UCSD-AML1 (cell line): ENCODE results near the gene GARIN5A.

ENCODE experiments used
- DNase-seq: peaks from one replicate; lab custom pipeline; 2025; ENCODE audit not compliant: unreplicated experiment; lab: John Stamatoyannopoulos, UW

GARIN5A gene

DNA sequence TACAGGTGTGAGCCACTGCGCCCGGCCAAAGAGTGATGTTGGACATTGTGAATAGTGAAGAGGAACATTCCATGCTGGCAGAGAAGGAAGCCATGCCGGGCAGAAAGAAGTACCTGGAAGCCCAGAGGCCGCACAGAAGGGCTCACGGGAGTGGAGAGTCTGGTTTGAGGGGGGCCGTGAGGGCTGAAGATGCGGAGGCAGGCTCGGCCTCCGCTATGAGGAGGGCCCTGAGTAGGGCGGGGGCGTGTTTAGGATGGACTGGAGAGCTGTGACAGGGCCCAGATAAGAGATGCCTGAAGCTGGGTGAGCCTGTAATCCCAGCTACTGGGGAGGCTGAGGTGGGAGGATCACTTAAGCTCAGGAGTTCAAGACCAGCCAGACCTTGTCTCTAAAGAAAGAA, 32.7 kb upstream of the GARIN5A start:
- no peak for DNase-seq

DNA sequence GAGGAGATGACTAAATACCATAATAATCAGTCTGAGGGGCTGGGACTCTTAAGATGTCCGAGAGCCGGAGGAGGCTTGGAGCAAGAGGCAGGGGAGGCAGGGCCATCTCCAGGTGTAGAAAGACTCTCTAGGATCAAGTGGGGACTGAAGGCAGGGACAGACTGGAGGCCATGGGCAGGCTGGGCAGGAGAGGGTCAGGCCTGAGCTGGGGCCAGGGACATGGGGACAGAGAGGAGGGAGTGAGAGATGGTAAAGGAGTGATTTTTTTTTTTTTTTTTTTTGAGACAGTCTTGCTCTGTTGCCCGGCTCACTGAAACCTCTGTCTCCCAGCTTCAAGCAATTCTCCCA, 32.2 kb upstream of the GARIN5A start:
- no peak for DNase-seq

DNA sequence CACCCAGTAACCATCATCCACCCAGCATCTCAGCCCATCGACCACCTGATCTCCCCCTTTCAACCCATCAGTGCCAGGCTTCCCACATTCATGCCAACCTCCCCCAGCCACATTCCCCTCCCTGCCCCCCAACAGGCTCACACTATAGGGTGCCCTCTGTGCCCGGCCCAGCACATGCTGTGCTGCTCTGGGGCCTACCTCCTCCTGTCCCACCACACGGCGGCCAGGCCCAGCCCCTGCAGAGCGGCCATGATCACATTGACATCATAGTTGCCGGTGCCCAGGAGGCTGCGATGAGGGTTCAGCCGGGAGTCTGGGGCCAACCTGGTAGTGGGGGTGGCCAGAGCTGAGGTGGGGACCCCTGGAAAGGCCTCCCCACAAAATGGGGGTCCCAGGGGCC, 30.7 kb upstream of the GARIN5A start:
- DNase-seq, result no peak

DNA sequence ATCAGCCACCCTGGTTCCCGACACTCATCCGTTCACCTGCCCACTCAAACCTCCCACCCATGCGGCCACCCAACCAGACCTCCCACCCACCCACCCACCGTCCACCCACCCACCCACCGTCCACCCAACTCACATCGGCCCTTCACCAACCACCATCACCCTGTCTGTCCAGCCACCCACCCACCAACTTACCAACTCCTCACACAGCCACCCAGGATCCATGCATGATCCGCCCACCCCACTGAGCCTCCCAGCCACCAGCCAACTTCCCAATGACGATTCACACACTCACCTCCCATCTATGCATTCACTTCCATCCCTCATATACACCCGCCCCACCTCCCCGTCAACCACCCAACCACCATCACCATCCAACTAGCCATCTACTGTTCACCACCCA, 30.1 kb upstream of the GARIN5A start:
- DNase-seq, result no peak

DNA sequence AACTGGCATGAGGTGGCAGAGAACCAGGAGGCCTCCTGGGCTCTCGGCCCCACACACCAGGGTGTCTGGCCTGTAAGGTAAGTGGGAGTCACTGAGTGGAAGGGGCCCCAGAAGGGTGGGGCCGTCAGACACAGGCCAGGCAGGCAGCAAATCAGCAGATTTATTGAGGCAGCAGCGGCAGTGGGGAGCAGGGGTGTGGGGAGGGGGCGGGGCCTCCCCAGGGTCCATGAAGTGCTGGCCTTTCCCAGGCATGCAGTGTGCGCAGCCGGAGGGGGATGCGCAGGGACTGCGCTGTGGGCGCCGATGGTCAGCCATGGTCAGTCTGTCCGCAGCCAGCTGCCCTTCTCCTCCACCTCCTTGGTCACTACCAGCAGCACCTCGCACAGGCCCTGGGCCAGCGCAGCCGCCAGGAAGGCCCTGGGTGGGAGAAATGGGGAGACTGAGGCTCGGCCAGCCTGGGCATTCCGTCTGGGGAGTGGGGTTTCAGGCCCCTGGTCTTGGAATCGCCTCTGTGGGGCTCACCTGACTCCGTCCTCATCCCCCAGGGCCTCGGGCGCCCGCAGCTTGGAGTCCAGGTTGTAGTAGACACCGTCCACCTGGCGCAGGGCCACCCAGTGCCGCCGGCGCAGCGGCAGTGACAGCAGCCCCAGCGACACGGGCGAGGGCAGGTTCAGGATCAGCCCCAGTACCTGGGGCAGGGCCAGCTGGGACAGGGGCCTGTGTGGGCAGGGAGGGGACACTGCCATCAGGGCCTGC, 29.4 kb upstream of the GARIN5A start:
- DNase-seq, result no peak

DNA sequence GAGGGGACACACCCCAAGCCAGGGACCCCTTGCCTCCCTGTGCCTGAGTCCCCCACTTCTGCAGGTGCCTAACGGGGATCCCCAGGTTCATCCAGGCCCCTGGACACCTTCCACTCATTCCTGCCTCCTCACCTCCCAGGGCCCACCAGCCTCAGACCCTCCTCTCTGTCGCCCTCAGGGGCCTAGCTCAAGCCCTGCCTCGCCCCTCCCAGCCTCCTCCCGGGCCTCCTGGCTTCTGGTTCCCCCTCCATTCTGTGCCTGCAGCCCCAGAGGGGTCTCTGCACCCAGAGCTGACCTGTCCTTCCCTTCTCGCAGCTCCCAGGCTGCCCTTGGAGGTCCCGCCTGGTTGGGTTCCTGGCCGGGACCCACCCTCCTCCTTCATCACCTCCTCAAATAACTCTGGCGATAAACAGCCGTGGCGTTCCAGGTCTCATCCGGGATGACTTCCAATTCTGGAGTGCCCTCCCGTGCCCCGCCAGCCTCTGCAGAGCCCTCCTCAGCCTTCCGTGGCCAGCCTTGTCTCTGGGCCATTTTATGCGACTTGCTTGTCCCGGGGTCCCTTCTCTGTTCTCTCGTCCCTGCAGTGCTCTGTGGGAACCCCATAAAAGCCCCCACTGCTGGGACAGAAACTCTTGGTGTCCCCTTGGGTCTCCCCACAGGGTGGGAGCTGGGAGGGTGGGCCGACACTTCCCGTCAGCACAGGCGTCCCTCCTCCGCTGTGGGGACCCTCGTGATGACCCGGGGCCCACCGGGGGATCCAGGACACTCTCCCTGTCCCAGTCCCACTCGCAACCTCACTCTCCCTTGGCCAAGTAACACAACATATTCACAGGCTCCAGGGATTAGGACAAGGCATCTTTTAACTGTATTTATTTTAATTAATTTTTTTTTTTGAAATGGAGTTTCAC, 25.2 kb upstream of the GARIN5A start:
- DNase-seq, result no peak

DNA sequence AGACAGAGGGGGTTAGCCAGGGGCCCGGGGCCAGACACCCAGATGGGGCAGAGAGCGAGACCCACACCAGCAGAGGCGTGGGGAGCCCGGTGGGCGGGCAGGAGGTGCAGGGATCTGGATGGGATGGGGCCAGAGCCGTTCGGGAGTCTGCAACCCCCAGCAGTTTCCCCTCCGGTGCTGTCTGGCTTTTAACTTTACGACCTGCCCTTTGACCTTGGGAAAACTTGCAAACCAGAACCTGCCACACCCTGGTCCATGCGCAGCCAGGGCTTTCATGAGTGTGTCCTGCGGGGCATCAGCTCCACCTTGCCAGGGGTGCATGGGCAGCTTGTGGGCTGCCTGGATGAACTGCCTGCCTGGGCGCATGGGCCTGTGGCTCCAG, 24.5 kb upstream of the GARIN5A start:
- DNase-seq, result no peak

DNA sequence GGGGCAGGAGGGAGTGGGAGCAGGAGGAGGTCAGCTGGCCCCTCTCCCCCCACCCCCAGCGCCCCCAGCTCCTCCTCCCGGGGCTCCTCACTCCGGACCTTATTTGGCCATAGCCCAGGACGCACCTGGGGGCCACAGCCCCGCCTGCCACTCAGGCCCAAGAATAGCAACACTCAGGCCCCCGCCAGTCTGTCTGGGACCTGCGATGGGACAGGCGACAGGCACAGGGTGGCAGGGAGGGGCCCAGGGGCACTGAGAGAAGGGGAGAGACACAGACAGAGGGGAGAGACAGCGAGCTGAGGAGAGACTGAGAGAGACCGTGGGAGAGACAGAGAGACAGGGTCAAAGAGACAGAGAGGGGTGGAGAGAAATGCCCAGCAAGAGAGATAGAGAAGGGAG, 24.1 kb upstream of the GARIN5A start:
- no peak for DNase-seq

DNA sequence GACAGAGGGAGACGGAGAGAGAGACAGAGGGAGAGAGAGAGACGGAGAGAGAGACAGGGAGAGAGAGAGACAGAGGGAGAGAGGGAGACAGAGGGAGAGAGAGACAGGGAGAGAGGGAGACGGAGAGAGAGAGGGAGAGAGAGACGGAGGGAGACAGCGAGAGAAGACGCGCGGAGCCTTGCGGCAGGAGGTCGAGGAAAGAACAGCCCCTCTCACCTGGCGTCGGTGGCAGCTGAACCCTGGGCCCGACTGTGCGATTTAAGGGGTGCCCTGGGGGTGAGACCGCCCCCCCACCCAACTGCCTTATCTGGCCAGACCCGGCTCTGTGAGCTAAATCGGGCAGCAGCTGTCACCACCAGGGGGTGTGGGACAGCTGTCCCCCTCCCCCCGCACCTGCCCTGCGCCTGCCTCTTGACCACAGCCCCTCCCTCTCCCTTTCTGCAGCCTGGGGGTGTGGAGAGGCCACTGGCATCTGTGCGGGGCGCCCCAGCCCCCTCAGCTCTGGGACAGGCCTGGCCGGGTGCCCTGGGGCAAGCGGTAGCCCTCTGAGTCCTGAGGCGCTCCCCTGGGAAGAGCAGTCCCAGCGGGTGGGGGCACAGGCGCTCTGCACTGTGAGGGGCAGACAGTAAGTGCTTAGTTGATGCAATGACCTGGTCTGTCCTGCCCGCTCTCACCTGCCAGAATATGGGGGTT, 23.6 kb upstream of the GARIN5A start:
- DNase-seq, result no peak

DNA sequence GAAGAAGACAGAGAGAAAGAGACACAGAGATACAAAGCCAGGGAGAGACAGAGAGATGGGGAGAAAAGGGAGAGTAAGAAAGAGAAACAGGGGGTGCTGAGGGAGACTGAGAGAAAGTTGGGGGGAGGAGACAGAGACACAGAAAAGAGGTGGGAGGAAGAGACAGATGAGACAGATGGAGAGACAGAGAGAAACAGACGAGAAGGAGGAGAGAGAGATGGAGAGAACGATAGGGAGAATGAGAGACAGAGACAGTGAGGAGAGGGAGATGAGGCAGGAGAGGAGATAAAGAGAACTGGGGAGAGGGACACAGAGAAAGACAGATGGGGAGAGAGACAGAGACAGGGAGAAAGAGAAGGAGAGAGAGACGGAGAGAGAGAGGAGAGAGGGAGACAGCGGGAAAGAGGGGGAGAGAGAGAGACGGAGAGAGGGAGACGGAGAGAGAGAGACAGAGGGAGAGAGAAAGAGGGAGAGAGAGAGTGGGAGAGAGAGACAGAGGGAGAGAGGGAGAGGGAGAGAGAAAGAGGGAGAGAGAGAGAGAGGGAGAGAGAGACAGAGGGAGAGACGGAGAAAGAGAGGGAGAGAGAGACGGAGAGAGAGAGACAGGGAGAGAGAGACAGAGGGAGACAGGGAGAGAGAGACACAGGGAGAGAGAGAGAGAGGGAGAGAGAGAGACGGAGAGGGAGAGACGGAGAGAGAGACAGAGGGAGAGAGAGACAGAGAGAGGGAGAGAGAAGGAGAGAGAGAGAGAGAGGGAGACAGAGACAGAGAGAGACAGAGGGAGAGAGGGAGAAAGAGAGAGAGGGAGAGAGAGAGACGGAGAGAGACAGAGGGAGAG, 21.8 kb upstream of the GARIN5A start:
- no peak for DNase-seq

DNA sequence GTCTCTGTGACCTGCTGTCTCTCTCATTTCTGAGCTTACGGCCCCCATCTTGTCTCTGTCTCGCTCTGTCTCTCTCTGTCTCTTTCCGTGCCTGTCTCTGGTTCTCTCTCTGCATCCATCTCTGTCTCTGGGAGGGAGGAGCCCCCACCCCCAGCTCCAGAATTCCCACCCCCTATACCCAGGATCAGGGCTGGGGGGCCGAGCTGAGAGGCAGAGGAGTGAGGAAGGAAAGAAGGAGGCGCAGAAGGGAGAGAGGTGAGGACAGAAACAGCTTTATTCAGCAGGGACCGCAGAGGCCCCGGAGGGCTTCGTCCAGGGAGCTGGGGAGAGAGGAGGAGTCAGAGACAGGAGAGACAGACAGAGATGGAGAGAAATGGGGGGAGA, 20.4 kb upstream of the GARIN5A start:
- no peak for DNase-seq

DNA sequence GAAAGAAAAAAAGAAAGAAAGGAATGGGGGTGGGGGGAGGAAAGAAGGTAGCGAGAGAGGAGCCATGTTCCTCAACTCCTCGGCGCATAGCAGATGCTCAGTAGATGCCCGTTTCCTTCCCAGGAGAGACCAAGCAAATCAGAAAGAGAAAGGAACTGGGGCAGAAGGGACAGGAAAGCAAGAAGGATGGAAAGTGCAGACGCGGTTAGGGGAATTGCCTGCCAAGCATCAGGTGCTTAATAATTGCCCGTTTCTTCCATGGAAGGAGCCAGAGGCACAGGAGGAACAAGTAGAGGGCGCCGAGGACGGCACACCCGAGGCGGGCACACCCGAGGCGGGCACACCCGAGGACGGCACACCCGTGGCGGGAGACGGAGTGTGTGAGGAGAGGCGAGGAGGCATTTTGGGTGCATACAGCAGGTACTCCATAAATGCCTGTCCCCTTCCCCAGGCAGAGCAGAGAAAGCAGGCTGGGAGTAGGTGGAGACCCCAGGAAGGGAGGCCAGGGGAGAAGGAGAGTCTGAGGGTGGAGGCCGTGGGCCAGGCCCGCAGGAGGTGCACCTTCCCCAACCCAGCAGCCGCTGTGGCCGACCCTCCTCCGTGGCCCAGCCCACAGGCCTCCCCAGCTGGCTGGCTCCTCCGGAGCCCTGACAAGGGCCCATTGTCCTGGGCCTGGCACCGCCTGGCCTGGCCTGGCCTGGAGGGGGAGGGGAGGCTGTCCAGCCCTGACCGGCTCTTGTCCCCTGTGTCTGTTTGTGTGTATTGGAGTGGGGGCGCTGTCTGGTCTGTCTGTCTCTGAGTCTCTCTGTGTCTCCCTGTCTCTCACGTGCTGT, 19.8 kb upstream of the GARIN5A start:
- DNase-seq, result no peak

DNA sequence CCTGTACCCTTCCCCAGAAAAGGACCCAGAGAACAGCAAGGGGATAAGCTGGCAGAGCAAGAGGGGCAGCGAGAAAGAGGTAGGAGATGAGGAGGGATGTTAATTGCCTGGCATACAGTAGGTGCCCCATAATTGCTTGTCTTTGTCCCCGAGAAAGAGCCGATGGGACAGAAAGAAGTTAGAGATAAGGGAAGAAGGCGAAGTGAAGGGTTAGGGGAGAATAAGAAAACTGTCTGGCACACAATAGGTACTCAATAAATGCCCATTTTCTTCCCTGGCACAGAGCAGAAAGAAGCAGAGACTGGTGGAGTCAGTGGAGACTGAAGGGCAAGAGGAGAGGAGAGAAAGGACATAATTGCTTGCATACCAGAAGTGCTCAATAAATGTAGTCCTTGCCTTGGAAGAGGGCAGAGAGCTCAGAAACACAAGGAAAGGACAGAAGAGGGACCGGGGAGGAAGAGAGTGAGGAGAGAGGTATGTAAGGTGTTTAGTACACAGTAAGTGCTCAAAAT, 18.4 kb upstream of the GARIN5A start:
- DNase-seq, result no peak

DNA sequence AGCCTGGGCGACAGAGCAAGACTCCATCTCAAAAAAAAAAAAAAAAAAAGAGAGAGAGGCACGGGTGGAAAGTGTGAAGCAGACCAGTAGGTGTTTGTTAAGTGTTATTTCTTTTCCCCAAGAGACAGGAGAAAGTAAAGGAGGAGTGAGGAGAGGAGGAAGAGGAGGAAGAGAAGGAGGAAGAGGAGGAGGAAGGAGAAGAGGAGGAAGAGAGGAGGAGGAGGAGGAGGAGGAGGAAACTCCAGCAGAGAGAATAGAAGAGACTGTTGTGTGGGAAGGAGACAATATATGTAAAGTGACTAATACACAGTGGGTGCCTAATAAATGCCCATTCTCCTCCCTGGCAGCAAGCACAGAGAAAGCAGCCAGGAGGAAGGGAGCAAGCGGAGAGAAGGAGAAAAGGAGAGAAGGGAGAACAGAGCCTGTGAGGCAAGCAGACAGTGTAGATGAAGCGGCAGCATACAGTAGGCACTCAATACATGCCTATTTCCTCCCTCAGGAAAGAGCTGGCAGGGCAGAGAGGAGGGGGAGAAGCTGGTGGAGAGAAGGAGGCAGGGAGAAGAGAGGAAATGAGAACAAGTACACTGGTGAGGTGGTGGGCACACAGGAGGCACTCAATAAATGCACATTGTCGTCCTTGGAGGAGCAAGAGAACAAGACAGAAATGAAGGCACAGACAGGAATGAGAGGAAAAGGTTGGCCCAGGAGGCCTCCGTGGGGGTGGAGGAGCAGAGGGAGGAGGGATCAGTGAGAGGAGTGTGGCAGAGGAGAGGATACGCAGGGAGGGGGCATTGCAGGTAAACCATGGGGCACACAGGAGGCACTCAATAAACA, 17.8 kb upstream of the GARIN5A start:
- no peak for DNase-seq

DNA sequence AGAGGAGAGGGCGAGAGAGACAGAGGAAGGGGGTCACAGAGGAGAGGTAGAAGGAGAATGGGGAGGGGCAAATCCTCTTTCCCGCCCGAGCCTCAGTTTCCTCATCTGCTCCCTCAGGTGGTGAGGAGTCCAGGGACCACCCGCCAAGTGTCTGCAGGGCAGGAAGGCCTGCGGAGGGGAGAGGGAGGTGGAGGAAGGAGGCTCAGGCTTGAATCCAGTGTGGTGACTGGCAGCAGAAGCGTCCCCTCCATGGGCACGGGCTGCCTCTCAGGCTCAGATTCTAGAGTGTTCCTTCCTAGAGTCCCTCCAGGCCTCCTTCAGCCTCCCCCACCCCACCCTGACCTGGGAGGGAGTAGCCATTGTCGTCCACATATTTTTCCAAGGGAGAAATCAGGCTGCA, 16.5 kb upstream of the GARIN5A start:
- DNase-seq, result no peak

DNA sequence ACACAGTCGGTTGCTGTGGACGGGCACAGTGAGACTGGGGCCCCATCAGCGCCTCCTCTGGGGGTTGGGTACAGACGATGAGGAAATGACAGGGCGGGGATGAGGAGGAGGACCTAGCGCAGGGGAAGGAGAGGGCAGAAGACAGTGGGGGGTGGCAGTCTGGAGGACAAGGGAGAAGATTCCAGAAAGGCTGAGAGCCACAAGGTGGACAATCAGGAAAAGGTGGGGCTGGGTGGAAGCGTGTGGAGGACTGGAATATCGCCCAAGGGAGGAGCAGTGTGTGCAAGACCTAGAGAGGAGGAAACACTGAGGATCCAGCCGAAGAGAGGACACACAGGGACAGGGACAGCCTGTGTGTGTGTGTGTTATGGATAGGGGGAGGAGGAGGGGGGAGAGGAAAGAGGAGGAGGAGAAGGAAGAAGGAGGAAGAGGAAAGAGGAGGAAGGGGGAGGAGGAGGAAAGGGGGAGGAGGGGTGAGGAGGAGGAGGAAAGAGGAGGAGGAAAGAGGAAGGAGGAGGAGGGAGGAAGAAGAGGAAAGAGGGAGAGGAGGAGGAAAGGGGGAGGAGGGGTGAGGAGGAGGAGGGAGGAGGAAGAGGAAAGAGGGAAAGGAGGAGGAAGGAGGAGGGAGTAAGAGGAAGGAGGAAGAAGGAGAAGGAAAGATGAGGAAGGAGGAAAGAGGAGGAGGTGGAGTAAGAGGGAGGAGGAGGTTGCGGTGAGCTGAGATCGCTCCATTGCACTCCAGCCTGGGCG, 15.8 kb upstream of the GARIN5A start:
- peak; percentile 29 for DNase-seq

DNA sequence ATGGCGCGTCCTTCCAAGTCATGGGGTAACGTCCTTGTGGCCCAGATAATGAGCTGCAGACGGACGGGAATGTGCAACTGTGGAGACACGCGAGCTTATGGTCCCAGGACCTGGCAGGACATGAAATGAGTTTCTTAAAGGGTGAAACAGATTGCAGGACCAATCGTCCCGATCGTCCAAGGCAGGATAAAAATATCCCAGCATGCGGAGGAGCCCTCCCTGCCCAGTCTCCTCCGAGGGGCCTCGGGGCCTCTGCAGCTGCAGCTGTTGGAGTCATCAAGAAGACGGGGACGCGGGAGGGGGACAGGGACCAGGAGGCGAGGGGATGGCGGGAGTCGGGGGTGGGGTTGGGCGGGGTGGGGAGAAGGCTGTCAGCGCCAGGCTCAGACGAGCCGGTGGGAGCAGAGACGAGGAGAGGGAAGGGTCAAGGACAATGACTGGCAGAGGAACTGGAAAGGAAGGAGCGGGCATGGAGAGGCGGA, 14.4 kb upstream of the GARIN5A start:
- DNase-seq, result no peak

DNA sequence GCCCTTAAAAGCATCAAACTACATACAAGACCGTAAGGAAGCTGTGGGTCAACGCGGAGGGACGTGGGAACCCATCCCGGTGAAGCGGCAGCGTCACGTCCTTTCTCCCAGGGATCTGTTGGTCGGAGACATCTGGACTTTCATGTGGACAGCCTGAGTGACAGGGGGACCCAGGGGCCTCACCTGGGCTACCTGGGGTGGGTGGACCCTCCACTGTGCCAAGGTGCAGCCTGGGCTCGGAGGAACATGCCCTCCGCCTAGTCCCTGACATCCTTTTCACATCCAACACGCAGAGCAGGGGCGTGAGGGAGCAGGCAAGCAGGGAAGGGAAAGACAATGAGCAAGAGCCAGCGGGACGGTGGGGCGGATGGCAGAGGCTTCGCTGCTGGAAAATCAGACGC, 13.8 kb upstream of the GARIN5A start:
- no peak for DNase-seq
